DND-41 (cell line): ENCODE results near the gene MAG.

Source experiments
- EZH2 ChIP-seq: IDR thresholded peaks from 3 replicates; pipeline ENCODE4 v1.6.1; 2012; ENCODE audit warnings: borderline replicate concordance, low read depth, mild to moderate bottlenecking, moderate library complexity, low read length, inconsistent platforms; ENCODE audit not compliant: severe bottlenecking
- TF ChIP-seq, protein P1 (sequence below): IDR thresholded peaks from 2 replicates; pipeline ENCODE4 v1.5.1; 2012; ENCODE audit warnings: borderline replicate concordance, low read length, moderate library complexity, mild to moderate bottlenecking; ENCODE audit not compliant: poor library complexity, severe bottlenecking; ENCODE audit errors: extremely low read depth

GRCh38 chr19:35267353-35267817 lies 24.6 kb upstream of the MAG start:
- TF ChIP-seq, protein P1, sequence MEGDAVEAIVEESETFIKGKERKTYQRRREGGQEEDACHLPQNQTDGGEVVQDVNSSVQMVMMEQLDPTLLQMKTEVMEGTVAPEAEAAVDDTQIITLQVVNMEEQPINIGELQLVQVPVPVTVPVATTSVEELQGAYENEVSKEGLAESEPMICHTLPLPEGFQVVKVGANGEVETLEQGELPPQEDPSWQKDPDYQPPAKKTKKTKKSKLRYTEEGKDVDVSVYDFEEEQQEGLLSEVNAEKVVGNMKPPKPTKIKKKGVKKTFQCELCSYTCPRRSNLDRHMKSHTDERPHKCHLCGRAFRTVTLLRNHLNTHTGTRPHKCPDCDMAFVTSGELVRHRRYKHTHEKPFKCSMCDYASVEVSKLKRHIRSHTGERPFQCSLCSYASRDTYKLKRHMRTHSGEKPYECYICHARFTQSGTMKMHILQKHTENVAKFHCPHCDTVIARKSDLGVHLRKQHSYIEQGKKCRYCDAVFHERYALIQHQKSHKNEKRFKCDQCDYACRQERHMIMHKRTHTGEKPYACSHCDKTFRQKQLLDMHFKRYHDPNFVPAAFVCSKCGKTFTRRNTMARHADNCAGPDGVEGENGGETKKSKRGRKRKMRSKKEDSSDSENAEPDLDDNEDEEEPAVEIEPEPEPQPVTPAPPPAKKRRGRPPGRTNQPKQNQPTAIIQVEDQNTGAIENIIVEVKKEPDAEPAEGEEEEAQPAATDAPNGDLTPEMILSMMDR: no peak
- no peak for TF ChIP-seq EZH2
